ENCODE measurements around the gene RPS27.
"Not testable (repeated sequence)": the region's sequence is repeated elsewhere in the genome, so short reads cannot be mapped to it uniquely, and the experiment has no call there.

Gene RPS27

DNA sequence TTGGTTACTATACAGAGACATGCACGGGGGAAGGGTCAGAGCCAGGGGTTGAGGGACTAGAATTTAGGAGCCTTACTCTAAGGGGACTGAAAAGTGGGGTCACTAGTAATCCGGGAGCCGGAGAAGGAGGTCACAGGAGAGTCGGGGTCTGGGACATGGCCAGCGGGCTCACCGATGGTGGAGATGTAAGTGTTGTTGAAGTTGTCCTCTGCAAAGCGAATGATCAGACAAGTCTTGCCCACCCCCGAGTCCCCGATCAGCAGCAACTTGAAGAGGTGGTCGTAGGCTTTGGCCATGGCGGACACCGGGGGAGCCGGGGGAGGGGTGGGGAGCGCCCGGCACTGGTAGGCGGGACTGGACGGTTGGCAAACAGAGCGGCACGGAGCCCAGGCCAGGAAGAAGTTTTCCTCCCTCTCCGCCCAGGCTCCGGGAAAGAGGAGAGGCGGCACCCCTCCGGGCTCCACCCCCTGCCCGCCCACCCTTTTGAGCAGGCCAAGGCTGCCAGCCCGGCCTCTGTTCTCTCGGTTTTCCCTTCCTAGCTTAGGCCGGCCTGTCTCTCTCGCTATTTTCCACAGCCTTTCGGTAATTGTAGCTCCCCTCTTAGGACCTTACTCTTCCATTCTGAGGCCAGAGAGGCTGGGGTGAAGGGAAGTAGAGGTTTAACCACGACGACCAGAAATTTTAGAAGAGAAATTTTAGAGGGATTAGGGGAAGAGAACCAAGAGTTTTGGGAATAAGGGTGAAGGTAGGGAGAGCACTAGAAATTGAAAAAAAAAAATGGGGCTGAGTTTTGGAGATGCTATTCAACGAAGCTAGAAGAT lies 4.4 kb upstream of the RPS27 start, which contains the start of gene RAB13:
TSS of gene RAB13 (minus strand) at position 399 of the 821 bp plus-strand sequence. CDS start at position 296, 103 bp downstream.
- DNase-seq (ENCODE audit: low spot score), result peak; percentile 92

GRCh38 chr1:153987621-153988020 lies 2.9 kb upstream of the RPS27 start:
- DNase-seq (ENCODE audit: low spot score), result no peak

- no peak for DNase-seq (ENCODE audit: low spot score)
These were observed 629 bp downstream of the RPS27 start for GRCh38 chr1:153991151-153991630.

DNA sequence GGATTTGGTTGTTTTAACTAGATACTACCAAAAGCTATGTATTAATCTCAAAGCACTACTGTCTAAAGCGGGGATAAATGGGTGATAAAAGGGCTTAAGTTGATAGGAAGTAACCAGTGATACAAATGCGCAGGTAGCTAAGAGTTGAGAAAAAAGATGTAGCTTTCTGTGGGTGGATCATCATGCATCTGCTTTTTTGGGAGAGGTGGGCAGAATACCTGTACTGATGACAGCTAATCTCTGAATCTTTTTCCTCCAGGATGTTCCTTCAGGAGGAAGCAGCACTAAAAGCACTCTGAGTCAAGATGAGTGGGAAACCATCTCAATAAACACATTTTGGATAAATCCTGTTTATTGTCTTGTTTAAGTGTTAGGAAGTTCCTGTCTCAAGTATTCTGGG lies 1.2 kb downstream of the RPS27 start:
- no peak for DNase-seq (ENCODE audit: low spot score)

DNA sequence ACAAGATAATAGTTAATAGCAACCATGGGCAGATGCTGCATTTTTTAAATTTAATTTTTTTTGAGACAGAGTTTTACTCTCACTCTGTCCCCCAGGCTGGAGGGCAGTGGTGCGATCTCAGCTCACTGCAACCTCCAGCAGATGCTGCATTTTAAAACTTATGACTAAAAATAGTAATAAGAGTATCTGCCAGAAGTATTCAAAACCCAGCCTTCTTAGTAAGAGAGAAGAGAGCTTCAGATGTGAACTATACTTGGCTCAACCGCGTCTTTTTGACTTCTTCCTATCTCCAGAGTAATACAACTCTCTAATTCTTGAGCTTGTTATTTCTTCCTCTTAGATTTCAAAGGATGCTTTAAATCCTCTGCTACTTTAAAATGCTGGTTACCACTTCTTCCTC lies 4.6 kb downstream of the RPS27 start:
- no peak for DNase-seq (ENCODE audit: low spot score)

GRCh38 chr1:153995640-153996039 lies 5.1 kb downstream of the RPS27 start:
- DNase-seq (ENCODE audit: low spot score), result no peak

DNA sequence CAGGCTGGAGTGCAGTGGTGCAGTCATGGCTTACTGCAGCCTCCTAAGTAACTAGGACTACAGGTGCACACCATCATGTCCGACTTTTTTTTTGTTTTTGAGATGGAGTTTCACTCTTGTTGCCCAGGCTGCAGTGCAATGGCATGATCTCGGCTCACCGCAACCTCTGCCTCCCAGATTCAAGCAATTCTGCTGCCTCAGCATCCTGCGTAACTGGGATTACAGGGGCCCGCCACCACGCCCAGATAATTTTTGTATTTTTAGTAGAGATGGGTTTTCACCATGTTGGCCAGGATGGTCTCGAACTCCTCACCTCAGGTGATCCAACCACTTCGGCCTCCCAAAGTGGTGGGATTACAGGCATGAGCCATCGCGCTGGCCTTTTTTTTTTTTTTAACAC lies 6.3 kb downstream of the RPS27 start:
- DNase-seq (ENCODE audit: low spot score), result not testable (repeated sequence)

DNA sequence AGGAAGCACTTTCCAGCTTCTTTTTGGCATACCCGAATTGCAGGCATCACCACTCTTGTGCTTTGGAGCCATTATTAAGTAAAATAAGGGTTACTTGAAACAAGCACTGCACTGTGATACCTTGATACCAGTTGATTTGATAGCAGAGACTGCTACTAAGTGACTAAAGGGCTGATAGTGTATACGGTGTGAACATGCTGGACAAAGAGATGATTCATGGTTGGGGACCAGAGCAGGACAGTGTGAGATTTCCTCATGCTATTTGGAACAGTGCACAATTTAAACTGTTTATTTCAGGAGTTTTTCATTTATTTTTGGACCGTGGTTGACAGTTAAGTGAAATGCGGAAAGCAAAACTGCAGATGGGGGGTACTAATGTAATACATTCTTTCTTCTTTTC lies 9.9 kb downstream of the RPS27 start:
- no peak for DNase-seq (ENCODE audit: low spot score)

DNA sequence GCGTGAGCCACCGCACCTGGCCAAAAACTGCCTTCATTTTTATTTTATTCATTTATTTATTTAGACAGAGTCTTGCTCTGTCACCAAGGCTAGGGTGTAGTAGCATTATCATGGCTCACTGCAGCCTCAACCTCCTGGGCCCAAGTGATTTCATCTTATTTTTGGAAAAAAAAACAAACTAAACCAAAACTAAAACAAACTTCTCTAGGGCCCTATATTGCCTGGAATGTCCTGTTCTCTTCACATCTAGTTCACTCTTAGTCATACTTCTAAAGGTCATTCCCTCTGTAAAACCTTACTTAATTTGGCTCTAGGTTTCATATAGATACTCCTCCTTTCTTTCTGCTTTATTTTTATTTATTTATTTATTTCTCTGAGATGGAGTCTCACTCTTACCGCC lies 15.6 kb downstream of the RPS27 start:
- DNase-seq (ENCODE audit: low spot score), result no peak

DNA sequence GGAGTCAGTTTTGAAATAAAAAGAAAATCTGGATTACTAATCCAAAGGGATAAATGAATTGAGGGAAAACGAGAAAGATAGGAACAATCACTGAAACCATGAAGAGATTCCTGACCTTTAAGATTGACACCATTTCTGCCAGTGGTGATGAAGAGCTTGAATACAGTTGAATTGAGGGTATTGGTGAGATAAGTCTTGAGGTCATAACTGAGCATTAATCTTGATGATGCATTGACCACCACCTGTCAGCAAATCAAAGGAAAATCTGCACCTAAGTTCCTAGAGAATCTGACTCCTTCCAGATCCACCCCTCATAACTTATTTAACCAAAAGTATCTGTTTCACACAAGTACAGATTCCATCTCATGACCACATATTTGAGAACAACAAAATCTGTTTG lies 21.6 kb downstream of the RPS27 start:
- no peak for DNase-seq (ENCODE audit: low spot score)

GRCh38 chr1:154012543-154012942 lies 22.0 kb downstream of the RPS27 start:
- not testable (repeated sequence) for DNase-seq (ENCODE audit: low spot score)

DNA sequence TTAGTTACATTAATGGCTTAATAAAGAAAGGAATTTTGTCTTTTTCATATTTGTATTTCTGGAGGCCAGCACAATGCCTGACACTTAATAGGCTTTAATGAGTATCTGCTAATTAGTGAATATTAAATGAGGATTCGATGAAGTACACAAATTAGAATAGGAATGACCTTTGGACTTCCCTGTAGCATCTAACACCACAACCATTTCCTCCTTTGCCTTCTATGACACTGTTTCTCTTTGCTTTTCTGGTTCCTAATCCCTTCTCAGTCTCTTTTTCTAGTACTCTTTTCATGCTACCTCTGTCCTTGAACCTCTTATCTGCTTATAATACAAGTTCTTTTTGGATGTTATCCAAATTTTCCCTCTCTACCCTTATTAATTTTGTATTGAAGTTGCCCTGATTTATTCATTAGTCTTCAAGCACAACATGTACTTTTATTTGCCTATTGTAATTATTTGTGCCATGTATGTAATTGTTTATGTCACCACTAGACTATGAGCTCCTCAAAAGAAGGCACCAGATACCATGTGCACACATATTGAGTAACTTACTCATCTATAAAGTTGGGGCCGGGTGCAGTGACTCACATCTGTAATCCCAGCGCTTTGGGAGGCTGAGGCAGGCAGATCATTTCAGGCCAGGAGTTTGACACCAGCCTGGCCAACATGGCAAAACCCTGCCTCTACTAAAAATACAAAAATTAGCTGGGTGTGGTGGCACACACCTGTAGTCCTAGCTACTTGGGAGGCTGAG lies 23.8 kb downstream of the RPS27 start:
- DNase-seq (ENCODE audit: low spot score), result peak; percentile 66

DNA sequence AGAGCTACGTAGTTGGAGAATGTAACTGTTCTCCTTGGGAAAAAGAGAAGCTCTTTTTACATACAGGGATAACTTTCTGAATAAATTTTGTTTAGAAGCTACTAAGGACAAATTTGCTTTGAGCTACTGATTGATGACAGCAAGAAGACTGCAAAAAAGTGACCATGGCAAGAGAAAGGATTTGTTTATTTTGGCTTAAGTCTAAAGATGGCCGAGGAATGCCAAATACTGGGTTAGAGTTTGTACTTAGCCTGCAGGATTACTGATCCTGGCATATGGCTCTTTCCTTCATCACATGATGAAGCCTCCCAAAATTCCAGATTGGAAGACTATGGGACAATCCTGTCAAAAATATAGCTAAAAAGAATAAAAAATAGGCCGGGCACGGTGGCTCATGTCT lies 28.7 kb downstream of the RPS27 start:
- no peak for DNase-seq (ENCODE audit: low spot score)

- DNase-seq (ENCODE audit: low spot score), result no peak
These were observed 29.4 kb downstream of the RPS27 start for GRCh38 chr1:154019940-154020339.

GRCh38 chr1:154033697-154034096 lies 43.1 kb downstream of the RPS27 start:
- not testable (repeated sequence) for DNase-seq (ENCODE audit: low spot score)

All from RKO (cell line).